Endodermal cell (in vitro differentiated cells): ENCODE data around the gene TFPI2. TPM values are rescaled to one million over a fixed set of nuclear protein-coding genes. Genes with fewer than 3 reads are reported as not detected.
A peak's percentile ranks its signal among the peaks of the same experiment; 100 is the strongest.

Experiments
- DNase-seq: peaks from one replicate; pipeline ENCODE4 v3.0.0-alpha.2; 2017
- H3K27ac ChIP-seq: 2 replicates; pipeline ENCODE4 v1.5.1; 2013; ENCODE audit warnings: mild to moderate bottlenecking, low read depth, low read length, moderate library complexity
- H3K27me3 ChIP-seq: 2 replicates; pipeline ENCODE4 v1.6.1; 2013; ENCODE audit warnings: mild to moderate bottlenecking, low read length, moderate library complexity; ENCODE audit not compliant: insufficient read depth, control insufficient read depth, poor library complexity, severe bottlenecking
- H3K36me3 ChIP-seq: 2 replicates; pipeline ENCODE4 v1.7.0; 2013; ENCODE audit warnings: mild to moderate bottlenecking, low read length, moderate library complexity; ENCODE audit not compliant: control insufficient read depth, insufficient read depth
- H3K4me1 ChIP-seq: one replicate; pipeline ENCODE4 v1.7.0; 2013; ENCODE audit warnings: low read length; ENCODE audit not compliant: control insufficient read depth, insufficient read depth
- H3K4me3 ChIP-seq: 2 replicates; pipeline ENCODE4 v1.5.1; 2013; ENCODE audit warnings: mild to moderate bottlenecking, low read length, moderate library complexity
- H3K9ac ChIP-seq: 2 replicates; pipeline ENCODE4 v1.6.1; 2013; ENCODE audit warnings: mild to moderate bottlenecking, low read length, moderate library complexity; ENCODE audit not compliant: poor library complexity, severe bottlenecking; ENCODE audit errors: extremely low read depth
- H3K9me3 ChIP-seq: 2 replicates; pipeline ENCODE4 v1.6.1; 2013; ENCODE audit warnings: mild to moderate bottlenecking, low read length, moderate library complexity; ENCODE audit not compliant: control insufficient read depth
- H3K27ac Mint-ChIP-seq: 2 replicates; pipeline ENCODE4 v1.8.0; 2020; ENCODE audit warnings: mixed read lengths
- H3K27me3 Mint-ChIP-seq: 2 replicates; pipeline ENCODE4 v1.8.0; 2021; ENCODE audit warnings: mild to moderate bottlenecking, mixed read lengths; ENCODE audit not compliant: insufficient read depth
- H3K36me3 Mint-ChIP-seq: 2 replicates; pipeline ENCODE4 v1.8.0; 2020; ENCODE audit warnings: low read depth, mixed read lengths
- H3K4me1 Mint-ChIP-seq: 2 replicates; pipeline ENCODE4 v1.8.0; 2020; ENCODE audit warnings: mixed read lengths
- H3K4me3 Mint-ChIP-seq: 2 replicates; pipeline ENCODE4 v1.8.0; 2020; ENCODE audit warnings: mild to moderate bottlenecking, moderate library complexity, mixed read lengths
- H3K9me3 Mint-ChIP-seq: 2 replicates; pipeline ENCODE4 v1.8.0; 2020; ENCODE audit warnings: mild to moderate bottlenecking, mixed read lengths
- CTCF ChIP-seq: fragments of 200-600 bp; sonication (generic); conservative IDR thresholded peaks from 2 replicates; pipeline ENCODE4 v1.5.0; 2021; ENCODE audit warnings: antibody characterized with exemption, mild to moderate bottlenecking
- WGBS, 2 experiments: methylation state at CpG; one replicate each; pipeline versions ENCODE4 v1.1.5 to v1.1.7; 2013; ENCODE audit warnings: missing lambda C conversion rate in 2 of 2, mixed read lengths in 1 of 2; ENCODE audit not compliant: insufficient coverage in 1 of 2, insufficient read length in 1 of 2; 5-methylcytosine and 5-hydroxymethylcytosine counted together
- total RNA-seq, 2 donors: library from RNA; stranded (reverse); fragmentation: NEBNext Ultra II Directional in 1 of 2; extraction: Animal tissue kit (Norgen Biotek cat#: 25700) in 1 of 2; gene quantifications; 2 replicates in 1 of 2; 3 replicates in 1 of 2; pipeline ENCODE4 v1.2.1, GENCODE V29; 2021

TFPI2 gene
- total RNA-seq, 2 donors from 2014 or later: 2.3 to 3.1 TPM

GRCh38 chr7:93910076-93910994 is 19.8 kb upstream of the TFPI2 start:
- Histone ChIP-seq H3K27ac (no peak overlapping the region), H3K4me1 (no peaks in the 10 kb centered on the region), H3K9me3 (no peaks in the 10 kb centered on the region), H3K36me3 (no peaks in the 10 kb centered on the region), H3K27me3 (no peaks in the 10 kb centered on the region), H3K4me3 (no peak overlapping the region), H3K9ac (no peak overlapping the region)
- Mint-ChIP-seq H3K36me3 (no peaks in the 10 kb centered on the region), H3K27me3 (no peaks in the 10 kb centered on the region), H3K4me1 (no peaks in the 10 kb centered on the region), H3K9me3 (no peaks in the 10 kb centered on the region), H3K4me3 (no peak overlapping the region), H3K27ac (no peak overlapping the region)
- 100% methylated on average over 3 of the region's 3 CpGs; no CpG with 5 or more reads in 1 of the 2 experiments for WGBS, 2 experiments
- TF ChIP-seq CTCF: no peak
- no peak for DNase-seq

GRCh38 chr7:93906267-93906666 is 15.7 kb upstream of the TFPI2 start, which contains the start of gene GNGT1:
TSS of gene GNGT1 (plus strand) at chr7:93906567. CDS start at chr7:93906747, 180 bp downstream.
- Histone ChIP-seq H3K27ac (no peak within 1 kb of the TSS), H3K9me3 (no peaks in the 10 kb centered on the region), H3K27me3 (no peaks in the 10 kb centered on the region), H3K4me3 (no peak within 1 kb of the TSS), H3K4me1 (no peaks in the 10 kb centered on the region), H3K36me3 (no peaks in the 10 kb centered on the region), H3K9ac (no peak within 1 kb of the TSS)
- TF ChIP-seq CTCF: no peak
- Mint-ChIP-seq H3K4me3 (no peak within 1 kb of the TSS), H3K4me1 (no peaks in the 10 kb centered on the region), H3K36me3 (no peaks in the 10 kb centered on the region), H3K9me3 (no peaks in the 10 kb centered on the region), H3K27ac (no peak within 1 kb of the TSS), H3K27me3 (peaks cover 2% of the 10 kb centered on the region)
- no peak for DNase-seq
- WGBS, 2 experiments: 88 to 100% methylated on average over 1 to 2 of the region's 3 CpGs

- H3K27ac ChIP-seq: no peak overlapping the region
- H3K9ac ChIP-seq: no peak overlapping the region
- Mint-ChIP-seq H3K36me3 (no peaks in the 10 kb centered on the region), H3K9me3 (no peaks in the 10 kb centered on the region), H3K4me1 (no peaks in the 10 kb centered on the region), H3K27me3 (peaks cover 2% of the 10 kb centered on the region), H3K4me3 (no peak overlapping the region), H3K27ac (no peak overlapping the region)
- no peaks in the 10 kb centered on the region for H3K9me3 ChIP-seq
- H3K4me3 ChIP-seq: no peak overlapping the region
- peak; percentile 54 for DNase-seq
- no peaks in the 10 kb centered on the region for H3K4me1 ChIP-seq
- H3K27me3 ChIP-seq: no peaks in the 10 kb centered on the region
- WGBS, 2 experiments: 93 to 100% methylated on average over 1 of the region's 1 CpG
- TF ChIP-seq CTCF: peak; percentile 96
- H3K36me3 ChIP-seq: no peaks in the 10 kb centered on the region
These were observed 12.3 kb upstream of the TFPI2 start for GRCh38 chr7:93902777-93903423.
